ENCODE data around the gene DNAJB14. TPM values are rescaled to one million over a fixed set of nuclear protein-coding genes. Genes with fewer than 3 reads are reported as not detected.

DNAJB14 gene
- total RNA-seq, 1 donor from 2014 or later: 97.4 TPM

DNA sequence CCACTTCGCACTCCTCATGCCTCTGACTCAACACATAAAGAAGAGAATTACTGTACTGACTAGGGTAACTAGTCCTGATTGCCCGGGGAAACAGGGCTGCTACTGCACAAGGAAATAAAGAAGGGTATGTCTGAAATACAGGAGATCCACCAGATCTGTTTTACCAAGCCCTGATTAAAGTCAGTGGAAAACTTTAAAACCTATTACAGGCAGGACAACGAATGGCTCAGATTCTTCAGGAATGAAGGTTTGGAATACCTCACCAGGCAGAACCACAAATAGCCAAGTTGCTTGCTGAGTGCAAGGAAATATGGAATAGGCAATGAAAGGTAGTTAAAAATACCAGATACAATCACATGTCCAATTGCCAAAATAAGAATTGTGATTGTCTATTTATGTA, 69.5 kb downstream of the DNAJB14 start:
- no peak for DNase-seq (ENCODE audit: low spot score in 2 of 2)
- FAIRE-seq: no peak

GRCh38 chr4:99875071-99875470, 71.3 kb downstream of the DNAJB14 start:
- DNase-seq (ENCODE audit: low spot score in 2 of 2) (no peak), FAIRE-seq (no peak)

DNA sequence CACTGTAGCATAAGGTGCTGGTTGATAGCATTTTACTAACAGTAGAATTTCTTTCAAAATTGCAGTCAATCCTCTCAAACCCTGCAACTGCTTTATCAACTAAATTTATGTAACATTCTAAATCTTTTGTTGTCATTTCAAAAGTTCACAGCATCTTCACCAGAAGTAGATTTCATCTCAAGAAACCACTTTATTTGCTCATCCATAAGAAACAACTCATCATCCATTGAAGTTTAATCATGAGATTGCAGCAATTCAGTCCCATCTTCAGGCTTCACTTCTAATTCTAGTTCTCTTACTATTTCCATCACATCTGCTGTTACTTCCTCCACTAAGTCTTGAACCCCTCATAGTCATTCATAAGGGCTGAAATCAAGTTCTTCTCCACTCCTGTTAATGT, 73.8 kb downstream of the DNAJB14 start:
- no peak for DNase-seq (ENCODE audit: low spot score in 2 of 2)
- FAIRE-seq: no peak

- FAIRE-seq (no peak), DNase-seq (ENCODE audit: low spot score in 2 of 2) (no peak)
Observed at GRCh38 chr4:99868126-99868596, 78.3 kb downstream of the DNAJB14 start.

- no peak for FAIRE-seq
- no peak for DNase-seq (ENCODE audit: low spot score in 2 of 2)
Observed at GRCh38 chr4:99863804-99864203, 82.6 kb downstream of the DNAJB14 start.

GRCh38 chr4:99861120-99861905, 85.1 kb downstream of the DNAJB14 start:
- no peak for DNase-seq (ENCODE audit: low spot score in 2 of 2)
- FAIRE-seq: no peak

DNA sequence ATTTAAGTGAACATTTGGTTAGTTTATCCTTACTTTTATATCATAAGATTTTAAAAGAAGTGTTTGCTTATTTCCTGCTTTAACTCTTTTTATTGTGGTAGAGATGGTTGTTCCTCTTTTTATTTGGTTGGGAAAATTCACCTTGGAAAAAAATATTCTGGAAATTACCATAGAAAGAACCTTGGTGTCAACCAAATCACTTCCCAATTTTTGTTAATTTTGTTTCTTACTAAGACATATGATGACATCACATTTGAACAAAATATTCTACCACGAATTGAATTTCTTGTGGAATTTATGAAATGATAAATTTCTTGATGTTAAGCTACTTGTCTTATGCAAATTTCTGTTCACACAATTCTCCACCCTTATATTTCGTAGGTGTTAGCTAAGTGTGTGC, 85.9 kb downstream of the DNAJB14 start:
- DNase-seq (ENCODE audit: low spot score in 2 of 2) (no peak), FAIRE-seq (no peak)

GRCh38 chr4:99859618-99860017, 86.8 kb downstream of the DNAJB14 start:
- FAIRE-seq: no peak
- DNase-seq (ENCODE audit: low spot score in 2 of 2): no peak

- DNase-seq (ENCODE audit: low spot score in 2 of 2) (no peak), FAIRE-seq (no peak)
Observed at GRCh38 chr4:99857307-99857706, 89.1 kb downstream of the DNAJB14 start.

- FAIRE-seq (no peak), DNase-seq (ENCODE audit: low spot score in 2 of 2) (no peak)
Observed at GRCh38 chr4:99856166-99856565, 90.3 kb downstream of the DNAJB14 start.

GRCh38 chr4:99855678-99856077, 90.7 kb downstream of the DNAJB14 start:
- DNase-seq (ENCODE audit: low spot score in 2 of 2) (no peak), FAIRE-seq (no peak)

GRCh38 chr4:99853999-99854398, 92.4 kb downstream of the DNAJB14 start:
- FAIRE-seq (no peak), DNase-seq (ENCODE audit: low spot score in 2 of 2) (no peak)

DNA sequence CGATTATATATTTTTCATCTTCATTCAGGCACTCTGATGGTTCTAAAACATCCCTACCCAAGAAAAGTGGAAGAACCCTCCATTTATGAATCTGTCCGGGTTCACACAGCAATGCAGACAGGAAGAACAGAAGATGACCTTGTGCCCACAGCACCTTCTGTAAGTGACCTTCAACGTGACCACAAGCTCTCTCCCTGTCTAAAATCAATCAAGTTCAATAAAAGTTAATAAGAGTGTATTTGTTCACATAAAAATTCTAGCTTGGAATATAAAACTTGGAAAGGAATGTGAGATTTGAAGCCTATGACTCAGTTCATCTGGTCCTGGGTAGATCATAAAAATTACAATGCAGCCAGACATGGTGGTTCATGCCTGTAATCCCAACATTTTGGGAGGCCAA, 93.2 kb downstream of the DNAJB14 start:
- DNase-seq (ENCODE audit: low spot score in 2 of 2) (no peak), FAIRE-seq (no peak)

DNA sequence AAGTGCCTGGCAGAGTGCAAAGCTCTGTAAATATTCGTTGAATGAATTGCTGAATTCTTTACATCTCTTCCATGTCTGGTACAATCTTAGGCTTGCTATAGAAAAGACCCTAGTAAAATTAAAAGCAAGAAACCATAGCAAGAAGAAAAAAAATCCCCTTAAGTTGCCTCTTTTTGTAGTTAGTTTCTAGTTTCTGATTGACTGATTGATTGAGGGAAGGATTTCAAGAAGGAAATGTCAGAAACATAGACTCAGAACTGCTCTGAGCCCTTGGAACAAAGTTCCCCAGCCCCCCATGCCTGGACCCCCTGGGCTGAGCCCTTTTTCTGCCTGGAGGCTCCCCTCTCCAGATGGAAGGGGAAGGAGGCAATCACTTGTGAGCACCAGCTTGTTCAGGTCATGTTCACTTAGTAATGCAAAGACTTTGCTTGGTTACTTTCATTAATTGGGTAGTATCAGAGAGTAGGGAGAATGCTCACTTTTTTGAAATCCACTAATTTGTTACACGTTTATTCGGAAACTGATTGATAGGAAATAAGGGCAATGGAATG, 94.1 kb downstream of the DNAJB14 start:
- no peak for FAIRE-seq
- DNase-seq (ENCODE audit: low spot score in 2 of 2): no peak

DNA sequence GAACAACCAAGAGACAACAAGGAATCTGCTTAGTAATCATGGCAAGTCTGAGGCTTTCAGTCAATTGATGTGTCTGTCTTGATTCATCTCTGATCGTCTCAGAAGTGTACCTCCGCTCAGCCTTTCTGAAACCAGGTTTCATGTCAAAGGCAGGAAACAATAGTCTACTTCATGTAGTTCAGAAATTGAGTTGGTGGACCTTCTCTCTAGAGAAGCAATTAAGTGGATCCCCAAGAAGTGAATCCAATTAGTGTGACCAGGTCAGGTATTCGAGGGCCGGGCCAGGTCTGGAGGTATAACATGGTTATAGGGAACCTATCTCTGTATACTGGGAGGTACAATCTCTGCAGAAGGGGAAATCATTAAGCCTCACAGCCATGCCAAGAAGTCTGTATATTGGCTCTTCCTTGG, 97.8 kb downstream of the DNAJB14 start:
- no peak for FAIRE-seq
- DNase-seq (ENCODE audit: low spot score in 2 of 2): no peak

DNA sequence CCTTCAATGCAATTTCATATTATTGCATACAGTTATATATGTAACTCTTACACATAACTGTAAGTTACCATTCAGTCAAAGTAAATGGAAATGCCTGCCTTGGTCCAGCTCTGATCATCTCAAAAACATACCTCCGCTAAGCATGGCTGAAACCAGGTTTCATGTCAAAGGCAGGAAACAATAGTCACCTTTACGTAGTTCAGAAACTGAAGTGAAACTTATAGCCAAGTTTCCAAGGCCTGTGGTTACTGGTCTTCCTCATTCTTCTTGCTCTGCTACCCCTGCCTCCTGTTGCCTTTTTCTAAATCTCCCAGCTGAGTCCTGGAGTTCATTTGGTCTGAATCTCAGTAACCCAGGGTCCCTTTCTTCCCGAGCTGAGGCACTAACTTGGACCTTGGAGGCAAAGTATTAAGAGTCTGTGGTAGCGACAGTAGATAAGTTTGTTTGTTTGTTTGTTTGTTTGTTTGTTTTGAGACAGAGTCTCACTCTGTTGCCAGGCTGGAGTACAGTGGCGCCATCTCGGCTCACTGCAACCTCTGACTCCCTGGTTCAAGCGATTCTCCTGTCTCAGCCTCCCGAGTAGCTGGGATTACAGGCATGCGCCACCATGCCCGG, 98.9 kb downstream of the DNAJB14 start:
- FAIRE-seq (no peak), DNase-seq (ENCODE audit: low spot score in 2 of 2) (no peak)

GRCh38 chr4:99846891-99847290, 99.5 kb downstream of the DNAJB14 start:
- DNase-seq (ENCODE audit: low spot score in 2 of 2) (no peak), FAIRE-seq (no peak)

Other genes with a start within 250 kb of the DNAJB14 start
- gene DAPP1, start 129.8 kb downstream of the DNAJB14 start, total RNA-seq: 0.41 TPM
- gene LAMTOR3, start 52.2 kb downstream of the DNAJB14 start, total RNA-seq: 56.7 TPM
- 119 TPM for gene H2AZ1, start 3.7 kb upstream of the DNAJB14 start, total RNA-seq
- gene DDIT4L, start 243.8 kb upstream of the DNAJB14 start, total RNA-seq: 0.41 TPM